B cell (primary cell): Measurements from ENCODE around the gene TRPM1. TPM values are rescaled to one million over a fixed set of nuclear protein-coding genes. Genes with fewer than 3 reads are reported as not detected.

Experiments
- ATAC-seq: fragments of 200-7000 bp; cut with Tn5 transposase; one replicate; pipeline ENCODE4 v1.10.0; 2021; ENCODE audit warnings: low read depth, mild to moderate bottlenecking, moderate number of reproducible peaks, moderate library complexity
- CTCF ChIA-PET: fragments of 350-600 bp; sonication (Branson Sonifier 250); formaldehyde crosslinking; loops from one replicate; lab custom pipeline; 2021; ENCODE audit warnings: antibody characterized with exemption, inconsistent platforms; lab: Charles Lee
- POLR2A ChIA-PET: fragments of 350-600 bp; sonication (Branson Sonifier 250); formaldehyde crosslinking; loops from one replicate; lab custom pipeline; 2021; ENCODE audit warnings: antibody characterized with exemption; lab: Charles Lee
- DNase-seq: peaks from one replicate; pipeline ENCODE4 v3.0.0; 2013
- H2AFZ ChIP-seq: 2 replicates; pipeline ENCODE4 v1.6.1; 2012; ENCODE audit warnings: mild to moderate bottlenecking, low read depth, low read length; ENCODE audit not compliant: insufficient read depth, poor library complexity, severe bottlenecking
- H3K27ac ChIP-seq, 2 donors: 1 replicate in 1 of 2; 2 replicates in 1 of 2; pipeline ENCODE4 v1.5.1; 2012 to 2013; ENCODE audit warnings: low read length in 2 of 2, mild to moderate bottlenecking in 2 of 2, moderate library complexity in 1 of 2
- H3K27me3 ChIP-seq, 4 experiments: fragments of 200-600 bp in 1 of 4; sonication (generic) in 1 of 4; replicated peaks in 1 of 4; 1 replicate in 2 of 4; 2 replicates in 2 of 4; pipeline versions ENCODE4 v1.6.1 to v1.7.0; 2013 to 2016; ENCODE audit warnings: low read length in 3 of 4, mild to moderate bottlenecking in 2 of 4, mixed read lengths in 1 of 4, moderate library complexity in 1 of 4; ENCODE audit not compliant: insufficient read depth in 4 of 4, control insufficient read depth in 3 of 4; ENCODE audit errors: control extremely low read depth in 1 of 4
- H3K36me3 ChIP-seq, 2 experiments: replicated peaks in 1 of 2; 1 replicate in 1 of 2; 2 replicates in 1 of 2; pipeline versions ENCODE4 v1.6.1 to v1.7.1; 2013; ENCODE audit warnings: low read length in 1 of 2; ENCODE audit not compliant: insufficient read depth in 2 of 2, control insufficient read depth in 1 of 2; ENCODE audit errors: control extremely low read depth in 1 of 2, extremely low read depth in 1 of 2
- H3K4me1 ChIP-seq, 2 donors: fragments of 200-600 bp in 1 of 2; sonication (generic) in 1 of 2; 1 replicate in 1 of 2; 2 replicates in 1 of 2; pipeline versions ENCODE4 v1.5.1 to v1.6.1; 2013 to 2017; ENCODE audit warnings: low read length in 2 of 2; ENCODE audit not compliant: control insufficient read depth in 2 of 2, insufficient read depth in 2 of 2
- H3K4me2 ChIP-seq: replicated peaks from 2 replicates; pipeline ENCODE3; 2012; ENCODE audit warnings: mild to moderate bottlenecking, low read depth, low read length; ENCODE audit not compliant: poor library complexity, severe bottlenecking
- H3K4me3 ChIP-seq, 5 experiments: fragments of 200-600 bp in 1 of 5; sonication (generic) in 1 of 5; 1 replicate in 3 of 5; 2 replicates in 2 of 5; pipeline versions ENCODE4 v1.5.1 to v1.7.0; 2011 to 2016; ENCODE audit warnings: low read length in 4 of 5, mild to moderate bottlenecking in 4 of 5, low read depth in 2 of 5, control low read depth in 1 of 5, moderate library complexity in 1 of 5; ENCODE audit not compliant: insufficient read depth in 1 of 5; ENCODE audit errors: control extremely low read depth in 1 of 5, extremely low read depth in 1 of 5
- H3K79me2 ChIP-seq: fragments of 200-600 bp; sonication (generic); one replicate; pipeline ENCODE4 v1.6.0; 2016; ENCODE audit warnings: low read length; ENCODE audit not compliant: control insufficient read depth, insufficient read depth
- H3K9ac ChIP-seq: fragments of 200-600 bp; sonication (generic); 2 replicates; pipeline ENCODE4 v1.6.1; 2017; ENCODE audit warnings: mild to moderate bottlenecking, low read length, moderate library complexity
- H3K9me3 ChIP-seq, 3 donors: one replicate each; pipeline versions ENCODE4 v1.6.1 to v1.7.1; 2013; ENCODE audit warnings: low read length in 2 of 3; ENCODE audit not compliant: control insufficient read depth in 2 of 3, insufficient read depth in 1 of 3; ENCODE audit errors: control extremely low read depth in 1 of 3
- H4K20me1 ChIP-seq: 2 replicates; pipeline ENCODE4 v1.6.0; 2012; ENCODE audit warnings: mild to moderate bottlenecking, low read length; ENCODE audit not compliant: insufficient read depth, control insufficient read depth, poor library complexity, severe bottlenecking
- H3K27ac Mint-ChIP-seq: one replicate; pipeline ENCODE4 v1.8.0; 2021; ENCODE audit warnings: mixed read lengths
- H3K27me3 Mint-ChIP-seq: one replicate; pipeline ENCODE4 v1.8.0; 2021; ENCODE audit warnings: mixed read lengths
- H3K4me1 Mint-ChIP-seq: one replicate; pipeline ENCODE4 v1.8.0; 2021; ENCODE audit warnings: mixed read lengths
- H3K4me3 Mint-ChIP-seq: one replicate; pipeline ENCODE4 v1.8.0; 2021; ENCODE audit warnings: mixed read lengths
- H3K9me3 Mint-ChIP-seq: one replicate; pipeline ENCODE4 v1.8.0; 2022; ENCODE audit warnings: mixed read lengths; ENCODE audit not compliant: insufficient read depth
- CTCF ChIP-seq: fragments of 200-600 bp; IDR thresholded peaks from one replicate; pipeline ENCODE4 v1.8.0; 2022; ENCODE audit warnings: antibody characterized with exemption, mild to moderate bottlenecking
- EZH2 ChIP-seq: IDR thresholded peaks from 2 replicates; pipeline ENCODE4 v1.6.1; 2012; ENCODE audit warnings: borderline replicate concordance, low read depth, mild to moderate bottlenecking, moderate library complexity, low read length; ENCODE audit not compliant: insufficient read depth, poor library complexity, severe bottlenecking
- WGBS: methylation state at CpG from one replicate; pipeline ENCODE4 v1.1.5; 2013; ENCODE audit warnings: missing lambda C conversion rate; ENCODE audit not compliant: insufficient coverage; 5-methylcytosine and 5-hydroxymethylcytosine counted together
- intact Hi-C: fragments of 100-400 bp; cut with micrococcal nuclease; formaldehyde crosslinking; loops from one replicate; pipeline ENCODE4 v1.10.0; 2022
- polyA plus RNA-seq: library from polyadenylated mRNA; depleted of rRNA; stranded (reverse); fragments of >200 nt; gene quantifications from 2 replicates; pipeline ENCODE4 v1.2.3, GENCODE V29; 2012
- total RNA-seq, 2 donors: library from RNA; stranded (reverse); fragments of 120-200 nt in 1 of 2; gene quantifications; 1 replicate in 1 of 2; 2 replicates in 1 of 2; pipeline versions ENCODE4 v1.2.3 to v1.2.4, GENCODE V29; 2013 to 2022

Gene TRPM1
- total and polyA plus RNA-seq, 2 donors (not counting 1 experiment from before 2014, with no cell fraction given), result 0.07 TPM; not detected in 1

GRCh38 chr15:30979457-30979856, 122.1 kb downstream of the TRPM1 start:
- intact Hi-C loops, result loop anchor here (5.0 kb wide), 2 partner anchors 33 to 148 kb away; no protein-coding TSS in a partner anchor
- H3K27ac Mint-ChIP-seq, result peak overlapping the region; percentile 83
- Histone ChIP-seq H3K4me2 (peak overlapping the region; percentile 59), H3K36me3 (peaks cover 7 to 55% of the 10 kb centered on the region in 2 experiments), H3K79me2 (peaks cover 96% of the 10 kb centered on the region), H3K9me3 (peaks cover 0 to 5% (median 0%) of the 10 kb centered on the region in 3 donors), H3K27ac (peak overlapping the region; percentile 18 to 58), H4K20me1 (peaks cover 52% of the 10 kb centered on the region), H3K4me3 (peak overlapping the region in 1 of 5 experiments; percentile 43), H3K4me1 (peaks cover 50 to 57% of the 10 kb centered on the region in 2 donors), H3K9ac (peak overlapping the region; percentile 24), H3K27me3 (no peaks in the 10 kb centered on the region), H2AFZ (no peak overlapping the region)
- POLR2A ChIA-PET, result no interaction called here
- CTCF ChIA-PET, result interaction anchor here (0.6 to 3.5 kb wide), 5 partner anchors 9 to 455 kb away, joined by 3 to 16 read pairs (median 6); no protein-coding TSS in a partner anchor
- no peak for TF ChIP-seq CTCF
- no peak for TF ChIP-seq EZH2
- H3K4me3 Mint-ChIP-seq, result peak overlapping the region; percentile 65
- H3K27me3 Mint-ChIP-seq, result no peaks in the 10 kb centered on the region
- DNase-seq (peak; percentile 41), ATAC-seq (peak; percentile 67)
- H3K4me1 Mint-ChIP-seq, result peaks cover 75% of the 10 kb centered on the region
- H3K9me3 Mint-ChIP-seq, result no peaks in the 10 kb centered on the region
- WGBS, result no CpG with 5 or more reads among the region's 5 CpGs

DNA sequence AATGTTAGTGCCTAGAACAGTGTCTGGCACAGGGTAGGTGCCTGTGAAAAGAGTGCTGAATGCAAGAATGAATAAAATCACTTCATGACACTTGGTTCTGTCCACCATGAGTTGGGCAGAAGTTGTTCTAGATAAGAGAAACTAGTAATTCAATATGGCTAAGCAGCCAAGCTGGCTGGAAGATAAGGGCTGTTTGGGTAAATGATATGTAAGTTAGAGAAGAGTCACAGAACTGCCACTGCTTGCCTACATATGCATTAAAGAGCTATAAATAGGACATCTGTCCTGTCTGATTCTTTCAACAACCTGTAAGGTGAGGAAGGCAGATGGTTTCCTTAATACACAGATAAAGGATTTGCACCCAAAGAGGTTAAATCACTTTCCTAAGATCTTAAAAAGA, 123.2 kb downstream of the TRPM1 start:
- Mint-ChIP-seq H3K9me3 (no peaks in the 10 kb centered on the region), H3K4me1 (peaks cover 67% of the 10 kb centered on the region), H3K27me3 (no peaks in the 10 kb centered on the region), H3K27ac (peak overlapping the region; percentile 5), H3K4me3 (peak overlapping the region; percentile 9)
- Histone ChIP-seq H3K79me2 (peaks cover 96% of the 10 kb centered on the region), H3K4me2 (peak overlapping the region; percentile 59), H3K9me3 (peaks cover 0 to 5% (median 0%) of the 10 kb centered on the region in 3 donors), H3K4me3 (no peak overlapping the region), H3K36me3 (peaks cover 18 to 62% of the 10 kb centered on the region in 2 experiments), H3K27ac (peak overlapping the region in 1 of 2 donors; percentile 52), H2AFZ (no peak overlapping the region), H4K20me1 (peaks cover 52% of the 10 kb centered on the region), H3K27me3 (no peaks in the 10 kb centered on the region), H3K9ac (no peak overlapping the region), H3K4me1 (peaks cover 39 to 46% of the 10 kb centered on the region in 2 donors)
- intact Hi-C loops, result loop anchor here (5.0 kb wide), 2 partner anchors 34 to 149 kb away; no protein-coding TSS in a partner anchor
- ChIA-PET POLR2A (no interaction called here), CTCF (interaction anchor here (1.3 to 6.0 kb wide), 4 partner anchors 10 to 510 kb away, joined by 3 to 44 read pairs (median 10); no protein-coding TSS in a partner anchor)
- ATAC-seq (no peak), DNase-seq (no peak)
- no peak for TF ChIP-seq EZH2
